K562 (cell line): ENCODE data around the gene SNRPF. TPM values are rescaled to one million over a fixed set of nuclear protein-coding genes. Genes with fewer than 3 reads are reported as not detected.

Experiments
- ATAC-seq: fragments of 200-7000 bp; cut with Tn5 transposase; 3 replicates; pipeline ENCODE4 v1.9.1; 2020; ENCODE audit warnings: moderate library complexity
- BruUV-seq: library from RNA; stranded (reverse); fragments of 400-500 nt; replicated peaks from 2 replicates; lab custom pipeline; 2021; lab: Mats Ljungman, UMichigan
- CTCF ChIA-PET: fragments of 300-600 bp; formaldehyde crosslinking; extraction: SDS; loops from one replicate; lab custom pipeline; 2021; ENCODE audit warnings: low intra/inter-chr PET ratio; lab: Yijun Ruan, JAX
- POLR2A ChIA-PET: fragments of 300-600, 350-650 bp; sonication (Branson Sonifier 250); formaldehyde crosslinking; extraction: SDS; loops from one replicate; lab custom pipeline; 2021; ENCODE audit warnings: antibody characterized with exemption, inconsistent platforms; lab: Yijun Ruan, JAX
- DNase-seq, 4 experiments: peaks; one replicate each; pipeline versions ENCODE4 v3.0.0 to v3.0.0-alpha.2; 2011 to 2018; ENCODE audit warnings: low spot score in 3 of 4, mixed read lengths in 3 of 4; ENCODE audit errors: extremely low read depth in 1 of 4
- FAIRE-seq: peaks from 2 replicates; lab custom pipeline; 2011; peaks lifted over from hg19 to GRCh38; lab: Jason Lieb, UNC
- H2AFZ ChIP-seq: 2 replicates; pipeline ENCODE4 v1.6.0; 2011; ENCODE audit warnings: low read depth, low read length, control low read depth, inconsistent platforms
- H3K27ac ChIP-seq: fragments of 200-600 bp; 3 replicates; pipeline ENCODE4 v1.8.0; 2011; ENCODE audit warnings: low read depth, mild to moderate bottlenecking, control low read depth, inconsistent platforms, low read length, moderate library complexity, mixed read lengths; ENCODE audit errors: extremely low read depth
- H3K27me3 ChIP-seq, 2 experiments: fragments of 300-600 bp in 1 of 2; 2 replicates in 1 of 2; 3 replicates in 1 of 2; pipeline versions ENCODE4 v1.6.0 to v1.8.0; 2011; ENCODE audit warnings: inconsistent platforms in 2 of 2, low read length in 2 of 2, mild to moderate bottlenecking in 1 of 2, mixed read lengths in 1 of 2, moderate library complexity in 1 of 2; ENCODE audit not compliant: control insufficient read depth in 2 of 2, insufficient read depth in 2 of 2
- H3K36me3 ChIP-seq: fragments of 300-600 bp; 3 replicates; pipeline ENCODE4 v1.8.0; 2011; ENCODE audit warnings: mild to moderate bottlenecking, low read length, inconsistent platforms; ENCODE audit not compliant: control insufficient read depth, insufficient read depth
- H3K4me1 ChIP-seq, 2 experiments: fragments of 200-600 bp in 1 of 2; replicated peaks in 1 of 2; 2 replicates in 1 of 2; 3 replicates in 1 of 2; pipeline versions ENCODE4 v1.5.1 to v1.8.0; 2011; ENCODE audit warnings: inconsistent platforms in 2 of 2, low read length in 2 of 2, mild to moderate bottlenecking in 1 of 2, mixed read lengths in 1 of 2, moderate library complexity in 1 of 2; ENCODE audit not compliant: control insufficient read depth in 2 of 2, insufficient read depth in 2 of 2
- H3K4me2 ChIP-seq: 2 replicates; pipeline ENCODE4 v1.6.1; 2011; ENCODE audit warnings: low read length, control low read depth, inconsistent platforms, mixed read lengths; ENCODE audit not compliant: insufficient read depth
- H3K4me3 ChIP-seq: fragments of 200-600 bp; sonication (generic), shearing (Covaris generic); 2 replicates; pipeline ENCODE4 v1.5.1; 2016; ENCODE audit warnings: control low read depth, inconsistent platforms
- H3K79me2 ChIP-seq: fragments of 200-600 bp; 3 replicates; pipeline ENCODE4 v1.8.0; 2011; ENCODE audit warnings: low read length, inconsistent platforms; ENCODE audit not compliant: control insufficient read depth, insufficient read depth
- H3K9ac ChIP-seq, 2 experiments: 2 replicates each; pipeline versions ENCODE4 v1.6.0 to v1.6.1; 2011; ENCODE audit warnings: low read depth in 2 of 2, low read length in 2 of 2, control low read depth in 1 of 2, inconsistent platforms in 1 of 2, mild to moderate bottlenecking in 1 of 2, mixed read lengths in 1 of 2; ENCODE audit not compliant: insufficient read depth in 1 of 2
- H3K9me1 ChIP-seq: one replicate; pipeline ENCODE4 v1.6.0; 2011; ENCODE audit warnings: inconsistent platforms, mild to moderate bottlenecking, low read length, moderate library complexity; ENCODE audit not compliant: control insufficient read depth, insufficient read depth
- H3K9me3 ChIP-seq: replicated peaks from 2 replicates; pipeline ENCODE4 v1.5.1; 2011; ENCODE audit warnings: low read depth, low read length, inconsistent platforms; ENCODE audit not compliant: control insufficient read depth, insufficient read depth
- H4K20me1 ChIP-seq: replicated peaks from 2 replicates; pipeline ENCODE4 v1.6.1; 2011; ENCODE audit warnings: low read length, inconsistent platforms, mixed read lengths; ENCODE audit not compliant: control insufficient read depth, insufficient read depth
- AFF1 ChIP-seq, 2 experiments: fragments of 450-650 bp; IDR thresholded peaks; 2 replicates each; pipeline ENCODE4 v1.6.1; 2018; ENCODE audit warnings: mild to moderate bottlenecking in 2 of 2, low read depth in 1 of 2; ENCODE audit not compliant: partially characterized antibody in 2 of 2
- CAMTA2 ChIP-seq: fragments of 250-450 bp; sonication (Bioruptor Pico); conservative IDR thresholded peaks from 2 replicates; pipeline ENCODE4 v1.5.1; 2022
- CHD1 ChIP-seq: fragments of 200-600 bp; sonication (generic); IDR thresholded peaks from one replicate; pipeline ENCODE4 v1.6.1; 2012; ENCODE audit warnings: mild to moderate bottlenecking, moderate library complexity, low read length, inconsistent platforms
- E2F3 ChIP-seq: fragments of 250-450 bp; sonication (Bioruptor Pico); IDR thresholded peaks from 2 replicates; pipeline ENCODE4 v1.4.0; 2020; ENCODE audit warnings: mild to moderate bottlenecking
- ETV5 ChIP-seq: sonication (generic); formaldehyde crosslinking; IDR thresholded peaks from 2 replicates; pipeline ENCODE4 v1.4.0; 2020; ENCODE audit warnings: low read depth, mild to moderate bottlenecking, missing genetic modification reagents
- HDAC8 ChIP-seq: fragments of 450-650 bp; IDR thresholded peaks from 2 replicates; pipeline ENCODE4 v1.6.1; 2016; ENCODE audit warnings: mild to moderate bottlenecking, missing genetic modification characterization, moderate library complexity, missing compliant biosample characterization
- IFI16 ChIP-seq: fragments of 250-450 bp; sonication (Bioruptor Pico); IDR thresholded peaks from 2 replicates; pipeline ENCODE4 v2.1.2; 2022; ENCODE audit warnings: mild to moderate bottlenecking, inconsistent platforms
- MCM5 ChIP-seq: fragments of 450-650 bp; IDR thresholded peaks from 2 replicates; pipeline ENCODE4 v1.6.1; 2016; ENCODE audit warnings: low read depth
- PHB ChIP-seq: fragments of 250-450 bp; sonication (Bioruptor Pico); IDR thresholded peaks from 2 replicates; pipeline ENCODE4 v1.5.0; 2021
- PRMT5 ChIP-seq: sonication (generic); formaldehyde crosslinking; IDR thresholded peaks from 2 replicates; pipeline ENCODE4 v1.5.0; 2020; ENCODE audit warnings: missing genetic modification reagents
- RBM22 ChIP-seq: fragments of 200-400 bp; formaldehyde crosslinking; IDR thresholded peaks from 2 replicates; pipeline ENCODE4 v1.6.1; 2018; ENCODE audit warnings: low read length, low read depth; ENCODE audit not compliant: poor library complexity, severe bottlenecking
- SIX5 ChIP-seq, 2 experiments: IDR thresholded peaks; 2 replicates each; pipeline ENCODE4 v1.6.1; 2011; ENCODE audit warnings: low read length in 2 of 2, borderline replicate concordance in 1 of 2, low read depth in 1 of 2, mild to moderate bottlenecking in 1 of 2, moderate library complexity in 1 of 2; ENCODE audit not compliant: insufficient read depth in 1 of 2
- U2AF2 ChIP-seq: fragments of 200-400 bp; formaldehyde crosslinking; optimal IDR thresholded peaks from 2 replicates; pipeline ENCODE3; 2017; ENCODE audit warnings: low read depth, mild to moderate bottlenecking, low read length
- ZBTB2 ChIP-seq: fragments of 450-650 bp; IDR thresholded peaks from 2 replicates; pipeline ENCODE4 v1.6.1; 2016; ENCODE audit warnings: antibody characterized with exemption
- ZBTB43 ChIP-seq: sonication (generic); formaldehyde crosslinking; IDR thresholded peaks from 2 replicates; pipeline ENCODE4 v1.8.0; 2023; ENCODE audit warnings: mild to moderate bottlenecking, missing genetic modification reagents
- ZNF764 ChIP-seq: fragments of 250-450 bp; sonication (Bioruptor Pico); IDR thresholded peaks from 2 replicates; pipeline ENCODE4 v1.4.0; 2020; ENCODE audit warnings: low read depth, mild to moderate bottlenecking, moderate library complexity
- ZNF830 ChIP-seq: fragments of 250-450 bp; sonication (Bioruptor Pico); IDR thresholded peaks from 2 replicates; pipeline ENCODE4 v1.5.0; 2021; ENCODE audit warnings: mild to moderate bottlenecking
- WGBS: fragments of 100-300 bp; shearing (Covaris generic); methylation state at CpG from one replicate; pipeline ENCODE4 v1.1.6; 2016; ENCODE audit warnings: low coverage, mixed read lengths; ENCODE audit not compliant: insufficient coverage; ENCODE audit errors: missing lambda C conversion rate; 5-methylcytosine and 5-hydroxymethylcytosine counted together
- in situ Hi-C: fragments of 300-500 bp; cut with MboI; formaldehyde crosslinking; loops from 4 replicates; pipeline ENCODE4 v1.15.0; 2018; ENCODE audit warnings: inconsistent platforms, mixed read lengths
- intact Hi-C: fragments of 100-400 bp; cut with micrococcal nuclease; formaldehyde crosslinking; loops from 2 replicates; pipeline ENCODE4 v1.14.2; 2022
- polyA plus RNA-seq, 8 experiments: library from polyadenylated mRNA; depleted of rRNA in 4 of 8; stranded (reverse) in 5 of 8; unstranded in 3 of 8; fragments of >200 nt; fragmentation: Nextera tagmentation in 2 of 8; fragmentation: Illumina TruSeq in 1 of 8; extraction: Ambion mirVana in 2 of 8; extraction: Trizol in 1 of 8; gene quantifications; 2 replicates each; pipeline versions ENCODE4 v1.2.1 to v1.2.3, GENCODE V29; 2011 to 2014; ENCODE audit warnings: inconsistent platforms in 1 of 8, missing spikeins in 1 of 8
- total RNA-seq, 7 experiments: library from RNA; depleted of rRNA in 6 of 7; stranded (reverse); fragments of >200 nt in 6 of 7; fragmentation: Illumina TruSeq in 2 of 7; extraction: Trizol in 2 of 7; gene quantifications; 2 replicates each; pipeline versions ENCODE4 v1.2.1 to v1.2.3, GENCODE V29; 2011 to 2021; ENCODE audit warnings: low replicate concordance in 1 of 7

The SNRPF gene
- total and polyA plus RNA-seq, 9 of the 15 experiments (the other 6 are each of a cell fraction or from before 2014, with no cell fraction given) = 37.9 to 205 (median 93.6) TPM

- Histone ChIP-seq H2AFZ (no peak overlapping the region), H3K9me3 (no peaks in the 10 kb centered on the region), H3K79me2 (no peaks in the 10 kb centered on the region), H3K9ac (no peak overlapping the region), H3K27ac (no peak overlapping the region), H3K4me3 (no peak overlapping the region), H3K9me1 (no peaks in the 10 kb centered on the region), H4K20me1 (no peaks in the 10 kb centered on the region), H3K36me3 (no peaks in the 10 kb centered on the region), H3K4me1 (peaks cover 0 to 6% of the 10 kb centered on the region in 2 experiments; a peak in 2 of 5 replicates), H3K4me2 (no peak overlapping the region), H3K27me3 (peaks cover 0 to 6% of the 10 kb centered on the region in 2 experiments; a peak in 2 of 5 replicates)
- DNase-seq (no peak), ATAC-seq (no peak), FAIRE-seq (no peak)
- intact Hi-C loops (no loop called here), in situ Hi-C loops (no loop called here)
- CTCF ChIA-PET = no interaction called here
- WGBS = 33% methylated on average over 3 of the region's 3 CpGs
- no TSS peak for BruUV-seq
- POLR2A ChIA-PET = no interaction called here
- TF ChIP-seq RBM22 = no peak
- TF ChIP-seq CHD1 = no peak
- TF ChIP-seq AFF1 (IDR thresholded peaks at IDR 0.05; ENCODE audit: low read depth in 1 of 2, partially characterized antibody in 2 of 2) = no peak
- TF ChIP-seq U2AF2 = no peak
- no peak for TF ChIP-seq HDAC8 (tag)
- no peak for TF ChIP-seq ETV5 (CRISPR knock-in tag)
- no peak for TF ChIP-seq MCM5
- TF ChIP-seq SIX5 (IDR thresholded peaks at IDR 0.05; ENCODE audit: borderline replicate concordance in 1 of 2, insufficient read depth in 1 of 2, low read depth in 1 of 2, low read length in 2 of 2) = no peak
- TF ChIP-seq ZNF764 = no peak
- TF ChIP-seq ZBTB43 = no peak
- TF ChIP-seq PHB = no peak
- no peak for TF ChIP-seq PRMT5 (CRISPR knock-in tag)
- no peak for TF ChIP-seq E2F3 (CRISPR knock-in tag)
- TF ChIP-seq CAMTA2 = no peak
- TF ChIP-seq ZBTB2 = no peak
- no peak for TF ChIP-seq IFI16 (CRISPR knock-in tag)
- no peak for TF ChIP-seq ZNF830
Observed at GRCh38 chr12:95881331-95881955, 22.7 kb downstream of the SNRPF start.
